DND-41 (cell line): Measurements from ENCODE around the gene FAXDC2.

Experiments
- EZH2 ChIP-seq: IDR thresholded peaks from 3 replicates; pipeline ENCODE4 v1.6.1; 2012; ENCODE audit warnings: borderline replicate concordance, low read depth, mild to moderate bottlenecking, moderate library complexity, low read length, inconsistent platforms; ENCODE audit not compliant: severe bottlenecking
- TF ChIP-seq, protein P1 (sequence below): IDR thresholded peaks from 2 replicates; pipeline ENCODE4 v1.5.1; 2012; ENCODE audit warnings: borderline replicate concordance, low read length, moderate library complexity, mild to moderate bottlenecking; ENCODE audit not compliant: poor library complexity, severe bottlenecking; ENCODE audit errors: extremely low read depth

DNA sequence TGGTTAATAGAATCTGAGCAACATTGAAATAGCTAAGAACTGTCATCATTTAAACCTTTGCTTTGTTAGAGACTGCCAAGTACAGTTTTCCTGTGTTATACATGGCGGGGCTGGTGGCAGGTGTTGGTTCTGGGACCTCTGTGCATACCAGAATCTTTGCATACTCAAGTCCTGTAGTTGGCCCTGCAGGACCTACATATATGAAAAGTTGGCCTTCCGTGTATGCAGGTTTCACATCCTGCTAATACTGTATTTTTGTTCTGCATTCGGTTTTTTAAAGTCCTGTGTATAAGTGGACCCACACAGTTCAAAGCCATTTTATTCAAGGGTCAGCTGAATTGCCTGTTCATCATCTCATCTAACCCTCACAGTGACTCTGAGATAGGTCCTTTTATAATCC is 58.9 kb downstream of the FAXDC2 start:
- TF ChIP-seq, protein P1, sequence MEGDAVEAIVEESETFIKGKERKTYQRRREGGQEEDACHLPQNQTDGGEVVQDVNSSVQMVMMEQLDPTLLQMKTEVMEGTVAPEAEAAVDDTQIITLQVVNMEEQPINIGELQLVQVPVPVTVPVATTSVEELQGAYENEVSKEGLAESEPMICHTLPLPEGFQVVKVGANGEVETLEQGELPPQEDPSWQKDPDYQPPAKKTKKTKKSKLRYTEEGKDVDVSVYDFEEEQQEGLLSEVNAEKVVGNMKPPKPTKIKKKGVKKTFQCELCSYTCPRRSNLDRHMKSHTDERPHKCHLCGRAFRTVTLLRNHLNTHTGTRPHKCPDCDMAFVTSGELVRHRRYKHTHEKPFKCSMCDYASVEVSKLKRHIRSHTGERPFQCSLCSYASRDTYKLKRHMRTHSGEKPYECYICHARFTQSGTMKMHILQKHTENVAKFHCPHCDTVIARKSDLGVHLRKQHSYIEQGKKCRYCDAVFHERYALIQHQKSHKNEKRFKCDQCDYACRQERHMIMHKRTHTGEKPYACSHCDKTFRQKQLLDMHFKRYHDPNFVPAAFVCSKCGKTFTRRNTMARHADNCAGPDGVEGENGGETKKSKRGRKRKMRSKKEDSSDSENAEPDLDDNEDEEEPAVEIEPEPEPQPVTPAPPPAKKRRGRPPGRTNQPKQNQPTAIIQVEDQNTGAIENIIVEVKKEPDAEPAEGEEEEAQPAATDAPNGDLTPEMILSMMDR: no peak
- no peak for TF ChIP-seq EZH2
